ENCODE results near the gene CCDC28B. TPM values are rescaled to one million over a fixed set of nuclear protein-coding genes. Genes with fewer than 3 reads are reported as not detected.

CCDC28B gene
- total RNA-seq, 3 donors from 2014 or later = 1.5 to 4.2 (median 3.2) TPM

GRCh38 chr1:32199717-32200072 lies 700 bp upstream of the CCDC28B start:
- ATAC-seq (no peak), DNase-seq (peak in 1 of 3 donors; percentile 62)
- H3K36me3 ChIP-seq (ENCODE audit: low read depth) = no peaks in the 10 kb centered on the region
- peaks cover 7% of the 10 kb centered on the region for H3K4me1 ChIP-seq (ENCODE audit: low read depth)
- intact Hi-C loops (cut with DNase I, micrococcal nuclease) = no loop called here
- no peak for TF ChIP-seq CTCF (IDR thresholded peaks at IDR 0.05)
- no peaks in the 10 kb centered on the region for H3K9me3 ChIP-seq
- no peak overlapping the region for H3K4me3 ChIP-seq

- DNase-seq (peak; percentile 77 to 89 (median 80)), ATAC-seq (peak; percentile 27)
- Histone ChIP-seq H3K9me3 (no peaks in the 10 kb centered on the region), H3K36me3 (ENCODE audit: low read depth) (no peaks in the 10 kb centered on the region), H3K4me3 (peak overlapping the region; percentile 18), H3K4me1 (ENCODE audit: low read depth) (peaks cover 13% of the 10 kb centered on the region)
- intact Hi-C loops (cut with DNase I, micrococcal nuclease) = no loop called here
- TF ChIP-seq CTCF (IDR thresholded peaks at IDR 0.05) = no peak
Observed at GRCh38 chr1:32201011-32201855, 838 bp downstream of the CCDC28B start.

- DNase-seq (peak in 2 of 3 donors; percentile 55 to 62), ATAC-seq (peak; percentile 13)
- no peaks in the 10 kb centered on the region for H3K9me3 ChIP-seq
- H3K36me3 ChIP-seq (ENCODE audit: low read depth) = no peaks in the 10 kb centered on the region
- H3K4me1 ChIP-seq (ENCODE audit: low read depth) = peaks cover 22% of the 10 kb centered on the region
- H3K4me3 ChIP-seq = no peak overlapping the region
- TF ChIP-seq CTCF (IDR thresholded peaks at IDR 0.05) = no peak
- intact Hi-C loops (cut with DNase I, micrococcal nuclease) = no loop called here
Observed at GRCh38 chr1:32204943-32205361, 4.6 kb downstream of the CCDC28B start.

GRCh38 chr1:32205401-32206370 lies 5.3 kb downstream of the CCDC28B start, which contains the start of gene IQCC:
IQCC (plus strand) TSS chr1:32205671; CDS start chr1:32205682, 11 bp downstream.
- ATAC-seq (peak; percentile 80), DNase-seq (peak; percentile 89 to 92 (median 91))
- Histone ChIP-seq H3K9me3 (no peaks in the 10 kb centered on the region), H3K36me3 (ENCODE audit: low read depth) (no peaks in the 10 kb centered on the region), H3K4me3 (peak within 1 kb of the TSS; percentile 7), H3K4me1 (ENCODE audit: low read depth) (peaks cover 22% of the 10 kb centered on the region)
- intact Hi-C loops (cut with DNase I, micrococcal nuclease) = no loop called here
- no peak for TF ChIP-seq CTCF (IDR thresholded peaks at IDR 0.05)

GRCh38 chr1:32208469-32208868 lies 8.1 kb downstream of the CCDC28B start:
- TF ChIP-seq CTCF (IDR thresholded peaks at IDR 0.05) = no peak
- H3K36me3 ChIP-seq (ENCODE audit: low read depth) = no peaks in the 10 kb centered on the region
- H3K4me3 ChIP-seq = no peak overlapping the region
- peaks cover 16% of the 10 kb centered on the region for H3K4me1 ChIP-seq (ENCODE audit: low read depth)
- ATAC-seq (peak; percentile 16), DNase-seq (no peak)
- H3K9me3 ChIP-seq = no peaks in the 10 kb centered on the region
- intact Hi-C loops (cut with DNase I, micrococcal nuclease) = no loop called here
